HG03378 (cell line): ENCODE results near the gene OPALIN.

Source experiments
- ATAC-seq: cut with Tn5 transposase; IDR thresholded peaks from one replicate; pipeline ENCODE4 v1.9.1; 2021; ENCODE audit warnings: mild to moderate bottlenecking, moderate library complexity; ENCODE audit not compliant: unreplicated experiment

Gene OPALIN, protein sequence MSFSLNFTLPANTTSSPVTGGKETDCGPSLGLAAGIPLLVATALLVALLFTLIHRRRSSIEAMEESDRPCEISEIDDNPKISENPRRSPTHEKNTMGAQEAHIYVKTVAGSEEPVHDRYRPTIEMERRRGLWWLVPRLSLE

DNA sequence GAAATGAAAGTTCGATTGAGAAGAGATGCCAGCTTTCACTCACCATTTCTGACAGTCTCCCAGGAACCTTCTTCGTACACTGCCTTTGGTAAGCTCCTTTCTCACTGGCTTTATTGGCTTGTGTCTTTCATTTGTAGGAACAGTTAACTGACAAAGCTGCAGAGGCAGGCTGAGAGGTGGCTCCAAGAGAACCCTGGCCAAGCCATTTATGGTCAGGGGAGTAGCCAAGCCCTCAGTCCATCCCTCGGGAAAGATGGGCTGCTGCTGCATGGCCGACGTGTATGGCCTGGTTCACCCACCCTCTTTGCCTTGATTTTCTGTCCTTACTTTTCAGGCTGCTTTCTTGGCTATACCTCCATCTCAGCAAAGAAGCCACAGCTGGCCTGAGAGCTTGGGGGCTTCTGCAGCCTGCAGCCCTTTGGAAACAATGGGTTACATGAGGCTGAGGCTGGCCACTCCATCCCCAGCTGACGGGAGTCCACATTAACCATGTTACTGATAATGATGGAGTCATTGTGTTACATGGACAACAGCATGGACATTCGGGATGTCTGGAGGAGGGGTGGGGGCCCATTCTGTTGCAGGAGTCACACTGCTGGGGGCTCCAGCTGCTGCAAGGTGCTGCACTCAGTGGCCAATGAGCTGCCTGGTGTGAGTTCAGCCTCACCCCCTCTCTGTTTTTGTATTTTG is at the start of gene OPALIN:
Gene OPALIN, minus strand, starts transcription at position 152 of the 690 bp plus-strand sequence. Its CDS starts 106 bp downstream, at position 46.
- no peak for ATAC-seq

DNA sequence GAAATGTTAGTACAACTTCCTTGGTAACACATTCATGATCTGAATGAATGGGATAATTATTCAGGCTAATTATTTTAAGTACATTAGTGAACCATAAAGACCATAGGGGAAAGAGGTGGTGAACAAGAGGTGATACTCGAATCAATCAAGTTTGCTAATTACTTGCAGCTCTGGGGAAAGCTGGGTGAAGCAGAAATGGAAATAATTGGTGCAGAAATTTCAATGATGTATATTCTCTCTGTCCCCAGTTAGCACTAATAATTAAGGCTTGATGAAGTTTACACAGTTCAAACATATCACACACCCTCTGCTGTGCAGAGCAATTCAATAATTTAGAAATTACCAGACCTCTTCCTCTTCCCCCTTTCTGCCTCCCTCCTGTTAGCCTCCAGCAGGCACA is 49.4 kb upstream of the OPALIN start:
- no peak for ATAC-seq

DNA sequence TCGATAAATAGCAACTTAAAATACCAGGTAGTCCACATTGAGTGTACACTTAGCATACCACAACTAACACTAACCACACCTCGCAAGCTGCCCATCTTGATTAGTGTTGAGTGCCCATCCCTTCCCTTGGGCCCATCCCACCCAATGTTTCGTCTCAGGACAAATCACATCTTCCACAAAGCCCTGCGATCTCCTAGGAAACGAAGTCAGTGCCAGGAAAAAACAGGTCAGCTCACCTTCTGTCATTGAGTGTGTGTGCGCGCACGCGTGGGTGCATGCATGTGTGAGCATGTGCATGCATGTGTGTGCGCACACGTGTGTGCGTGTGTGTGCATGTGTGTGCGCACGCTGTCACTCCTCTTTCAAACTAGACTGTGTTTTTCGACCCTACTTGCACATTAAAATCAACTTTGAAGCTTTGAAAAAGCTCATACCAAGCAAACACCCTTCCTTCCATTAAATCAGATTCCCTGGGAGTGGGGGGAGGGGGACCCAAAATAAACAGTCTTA is 48.8 kb upstream of the OPALIN start:
- ATAC-seq, result no peak

DNA sequence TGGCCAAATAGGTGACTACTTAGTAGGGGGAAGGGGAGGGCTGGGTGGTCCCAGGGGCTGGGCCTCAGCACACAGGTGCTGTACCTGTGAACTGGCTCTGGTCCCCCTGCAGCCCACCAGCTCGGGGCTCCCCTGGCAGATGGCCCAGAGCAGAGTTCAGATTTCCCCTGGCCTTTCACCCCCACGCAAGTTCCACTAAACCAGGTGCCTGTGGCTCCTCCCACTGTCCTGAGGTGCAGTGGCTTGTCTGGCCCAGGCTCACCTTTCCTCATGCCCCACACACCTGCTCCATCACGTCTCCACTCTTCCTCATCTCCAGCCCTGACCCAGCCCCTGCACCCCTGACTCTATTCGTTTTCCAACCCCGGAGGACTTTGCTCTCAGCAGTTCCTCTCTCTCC is 47.3 kb upstream of the OPALIN start:
- ATAC-seq, result no peak

GRCh38 chr10:96402417-96403305 is 43.9 kb upstream of the OPALIN start:
- no peak for ATAC-seq

- ATAC-seq, result no peak
Measured at GRCh38 chr10:96401036-96401435, 42.2 kb upstream of the OPALIN start.

GRCh38 chr10:96400465-96400864 is 41.7 kb upstream of the OPALIN start:
- no peak for ATAC-seq

GRCh38 chr10:96397902-96398301 is 39.1 kb upstream of the OPALIN start:
- ATAC-seq, result no peak

GRCh38 chr10:96395931-96396877 is 37.4 kb upstream of the OPALIN start:
- no peak for ATAC-seq

DNA sequence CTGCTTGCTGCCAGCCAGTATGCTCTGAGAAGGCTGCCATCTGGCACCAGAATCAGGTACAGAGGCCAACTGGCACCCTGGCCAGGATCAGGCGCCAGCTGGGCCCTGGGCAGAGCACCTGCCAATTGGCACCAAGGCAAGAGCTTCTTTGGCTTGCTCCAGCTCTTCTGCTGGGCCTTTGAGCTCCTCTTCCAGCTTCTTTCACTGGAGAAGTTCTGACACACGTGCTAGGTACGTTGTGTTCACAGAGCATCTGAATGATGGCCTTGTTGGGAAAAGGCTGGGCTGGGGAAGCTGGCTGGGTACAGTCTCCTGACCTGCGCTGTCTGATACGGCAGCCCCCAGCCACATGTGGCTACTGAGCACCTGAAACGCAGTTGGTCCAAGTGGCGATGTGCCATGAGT is 31.7 kb upstream of the OPALIN start:
- no peak for ATAC-seq

DNA sequence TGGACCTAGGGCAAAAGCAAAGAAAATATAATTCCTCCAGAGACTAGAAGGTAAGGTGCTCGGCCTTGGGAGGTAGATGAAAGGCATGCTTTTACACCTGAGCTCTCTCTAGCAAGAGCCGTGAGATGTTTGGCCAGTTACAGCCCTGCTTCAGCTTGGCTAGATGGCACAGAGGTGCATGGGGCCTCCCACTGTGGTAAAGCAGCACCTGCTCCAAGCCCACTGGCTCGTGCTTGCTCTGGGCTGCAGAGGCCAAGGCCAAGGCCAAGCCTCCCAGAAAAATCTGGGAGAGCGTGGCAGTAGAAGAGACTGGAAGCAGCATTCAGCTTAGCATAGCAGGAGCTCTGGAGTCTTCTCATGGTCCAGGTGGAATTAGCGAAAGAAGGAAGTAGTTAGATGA is 31.0 kb upstream of the OPALIN start:
- no peak for ATAC-seq

- ATAC-seq, result no peak
Measured at GRCh38 chr10:96387601-96388000, 28.8 kb upstream of the OPALIN start.

DNA sequence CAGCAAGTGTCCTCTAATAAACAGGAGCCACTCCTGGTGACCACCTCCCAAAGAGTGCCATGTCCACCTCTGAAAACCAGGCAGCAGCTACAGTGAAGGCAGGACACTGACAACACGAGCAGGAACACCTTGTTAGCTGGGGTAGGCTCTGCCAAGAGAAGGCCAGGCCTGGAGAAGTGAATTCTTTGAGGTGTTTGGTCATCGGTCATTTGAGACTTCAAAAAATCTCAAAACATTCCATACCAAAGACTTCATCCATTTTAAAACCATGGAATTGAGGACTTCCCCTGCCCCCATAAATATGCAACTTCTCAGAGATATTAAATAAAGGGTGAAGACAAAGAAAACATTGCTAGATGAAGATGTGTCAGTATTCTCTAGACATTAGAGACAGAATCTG is 28.4 kb upstream of the OPALIN start:
- ATAC-seq, result no peak

GRCh38 chr10:96384506-96384905 is 25.7 kb upstream of the OPALIN start:
- ATAC-seq, result no peak

GRCh38 chr10:96380821-96381220 is 22.0 kb upstream of the OPALIN start:
- no peak for ATAC-seq

- no peak for ATAC-seq
Measured at GRCh38 chr10:96379758-96380157, 21.0 kb upstream of the OPALIN start.

DNA sequence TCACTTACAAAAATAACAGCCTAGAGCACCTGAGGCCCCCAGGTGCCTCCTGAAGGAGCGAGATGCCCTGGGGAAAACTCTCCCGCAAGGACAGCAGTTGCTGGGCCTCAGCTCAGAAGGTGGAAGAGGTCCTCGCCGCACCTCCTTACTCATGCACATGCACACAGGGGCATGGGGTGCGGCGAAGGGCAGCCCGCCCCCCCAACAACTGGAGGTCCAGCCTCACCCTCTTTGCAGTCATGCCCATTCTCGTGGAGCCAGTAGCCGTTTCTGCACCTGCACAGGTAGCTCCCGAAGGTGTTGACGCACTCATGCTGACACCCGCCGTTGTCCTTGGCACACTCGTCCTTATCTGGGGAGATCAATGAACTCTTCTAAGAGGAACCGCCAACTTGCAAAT is 19.9 kb upstream of the OPALIN start:
- no peak for ATAC-seq

GRCh38 chr10:96377816-96378294 is 19.1 kb upstream of the OPALIN start:
- no peak for ATAC-seq

DNA sequence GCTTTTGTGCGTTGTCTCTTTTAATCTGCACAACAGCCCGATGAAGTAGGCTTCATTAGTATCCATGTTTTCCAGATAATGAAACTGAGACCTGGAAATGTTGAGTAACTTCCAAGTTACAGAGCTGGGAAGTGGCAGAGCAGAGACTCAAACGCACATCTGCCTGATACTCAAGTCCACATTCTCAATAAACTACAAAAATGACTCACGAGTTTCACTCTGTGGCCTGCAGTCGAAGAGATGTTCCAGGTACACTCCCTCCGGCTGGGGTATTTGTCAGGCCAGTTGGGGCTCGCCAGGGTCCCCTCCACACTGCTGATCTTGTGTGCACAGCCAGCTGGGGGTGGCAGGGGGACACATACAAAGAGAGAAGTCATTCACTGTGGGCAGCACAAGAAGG is 17.7 kb upstream of the OPALIN start:
- no peak for ATAC-seq
